ENCODE measurements around the gene NR1D1. TPM values are rescaled to one million over a fixed set of nuclear protein-coding genes. Genes with fewer than 3 reads are reported as not detected.
A peak's percentile ranks its signal among the peaks of the same experiment; 100 is the strongest.

Gene NR1D1
- total and polyA plus RNA-seq, 2 of the 13 experiments (the other 11 are each of a cell fraction or from before 2014, with no cell fraction given) = 2.1 to 2.7 TPM

DNA sequence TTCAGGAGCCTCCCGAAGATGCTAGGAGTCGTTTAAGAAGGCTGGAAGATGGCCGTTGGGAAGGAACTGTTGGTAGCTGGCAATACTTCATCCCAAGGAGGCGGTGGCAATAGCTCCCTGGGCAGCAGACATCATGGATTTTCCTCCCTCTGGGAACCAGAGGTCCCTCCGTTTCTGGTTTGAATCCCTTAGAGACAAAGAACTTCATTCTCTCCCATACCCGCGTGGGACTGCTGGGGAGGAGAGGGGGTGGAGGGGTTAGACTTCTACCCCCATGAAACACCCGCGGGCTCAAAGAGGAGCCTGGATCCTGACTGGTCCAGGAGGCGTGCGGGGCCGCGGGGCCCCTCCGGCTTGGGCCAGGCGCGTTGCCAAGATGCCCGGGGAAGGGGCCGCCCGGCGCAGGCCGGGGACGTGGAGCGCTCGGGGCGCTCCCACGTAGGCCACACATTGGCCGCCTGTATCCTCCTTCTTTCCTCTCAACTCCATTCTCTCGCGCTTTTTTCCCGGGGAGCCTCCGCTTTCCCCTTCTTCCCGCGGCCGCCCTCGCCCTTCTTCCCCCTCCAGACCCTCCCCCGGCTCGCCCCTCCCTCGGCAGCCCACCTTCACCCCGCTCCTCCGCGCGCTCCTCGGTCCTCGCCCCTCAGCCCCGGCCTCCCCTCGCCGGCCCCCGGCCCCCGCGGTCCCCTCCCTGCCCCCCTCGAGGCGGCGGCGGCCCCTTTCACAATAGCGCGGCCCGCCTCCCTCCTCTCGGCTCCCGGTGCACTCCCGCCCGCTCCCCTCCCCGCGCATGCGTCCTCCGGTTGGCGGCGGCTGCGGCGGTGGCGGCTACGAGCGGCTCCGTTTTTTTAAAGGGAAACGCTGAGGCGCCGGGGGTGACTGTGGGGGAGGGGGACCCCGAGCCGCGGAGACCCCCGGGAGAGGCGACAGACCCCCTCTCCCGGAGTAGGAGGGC lies 21.1 kb upstream of the NR1D1 start, which contains the start of gene MSL1 (continued):
- TF ChIP-seq HOXA9 (CRISPR knock-in tag; IDR thresholded peaks at IDR 0.05; ENCODE audit: borderline replicate concordance) = no peak
- no peak for TF ChIP-seq ZNF576 (CRISPR knock-in tag; IDR thresholded peaks at IDR 0.05)
- TF ChIP-seq ZBTB7B (CRISPR knock-in tag; IDR thresholded peaks at IDR 0.05) = peak; percentile 7; the same call in 1 of the 2 replicates
- no peak for TF ChIP-seq MEIS2 (CRISPR knock-in tag; IDR thresholded peaks at IDR 0.05)
- no peak for TF ChIP-seq RFX3 (CRISPR knock-in tag; IDR thresholded peaks at IDR 0.05)
- TF ChIP-seq ZNF614 (CRISPR knock-in tag; IDR thresholded peaks at IDR 0.05; ENCODE audit: borderline replicate concordance) = no peak
- no peak for TF ChIP-seq ZNF589 (CRISPR knock-in tag; conservative IDR thresholded peaks at IDR 0.05)
- TF ChIP-seq PBX3 (CRISPR knock-in tag; IDR thresholded peaks at IDR 0.05; ENCODE audit: borderline replicate concordance) = no peak
- no peak for TF ChIP-seq SMC3 (IDR thresholded peaks at IDR 0.05; ENCODE audit: low read length)
- TF ChIP-seq MNT (IDR thresholded peaks at IDR 0.05) = no peak
- TF ChIP-seq ISX (CRISPR knock-in tag; conservative IDR thresholded peaks at IDR 0.05) = no peak
- peak; percentile 79 for TF ChIP-seq MAZ (IDR thresholded peaks at IDR 0.05; ENCODE audit: borderline replicate concordance, low read depth, low read length)
- peak; percentile 39; the same call in 1 of the 2 replicates for TF ChIP-seq MAZ (CRISPR knock-in tag; IDR thresholded peaks at IDR 0.05; ENCODE audit: low read depth)
- peak; percentile 57 for TF ChIP-seq ASH2L (IDR thresholded peaks at IDR 0.05; ENCODE audit: insufficient read length, low read depth, low read length)
- TF ChIP-seq HIC2 (CRISPR knock-in tag; IDR thresholded peaks at IDR 0.05; ENCODE audit: low read depth) = no peak
- no peak for TF ChIP-seq CAMTA2 (CRISPR knock-in tag; IDR thresholded peaks at IDR 0.05; ENCODE audit: borderline replicate concordance)
- peak; percentile 18; the same call in 1 of the 2 replicates for TF ChIP-seq ZNF891 (CRISPR knock-in tag; IDR thresholded peaks at IDR 0.05)
- no peak for TF ChIP-seq MAF1 (CRISPR knock-in tag; IDR thresholded peaks at IDR 0.05; ENCODE audit: borderline replicate concordance)
- no peak for TF ChIP-seq ZMYM4 (CRISPR knock-in tag; IDR thresholded peaks at IDR 0.05)
- no peak for TF ChIP-seq FOXJ3 (CRISPR knock-in tag; IDR thresholded peaks at IDR 0.05; ENCODE audit: borderline replicate concordance)
- TF ChIP-seq ZNF7 (CRISPR knock-in tag; IDR thresholded peaks at IDR 0.05) = no peak
- TF ChIP-seq, protein P1, sequence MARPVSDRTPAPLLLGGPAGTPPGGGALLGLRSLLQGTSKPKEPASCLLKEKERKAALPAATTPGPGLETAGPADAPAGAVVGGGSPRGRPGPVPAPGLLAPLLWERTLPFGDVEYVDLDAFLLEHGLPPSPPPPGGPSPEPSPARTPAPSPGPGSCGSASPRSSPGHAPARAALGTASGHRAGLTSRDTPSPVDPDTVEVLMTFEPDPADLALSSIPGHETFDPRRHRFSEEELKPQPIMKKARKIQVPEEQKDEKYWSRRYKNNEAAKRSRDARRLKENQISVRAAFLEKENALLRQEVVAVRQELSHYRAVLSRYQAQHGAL (CRISPR knock-in tag; IDR thresholded peaks at IDR 0.05; ENCODE audit: not compliant biosample characterization) = no peak
- no peak for TF ChIP-seq NBN (conservative IDR thresholded peaks at IDR 0.05)
- no peak for TF ChIP-seq ATF3 (CRISPR knock-in tag; IDR thresholded peaks at IDR 0.05)
